ENCODE results near the gene RAB22A. TPM values are rescaled to one million over a fixed set of nuclear protein-coding genes. Genes with fewer than 3 reads are reported as not detected.

RAB22A gene
- total RNA-seq, 1 donor from 2014 or later: 17.7 TPM

GRCh38 chr20:58294497-58295455, 14.7 kb upstream of the RAB22A start:
- Mint-ChIP-seq H3K27me3 (no peaks in the 10 kb centered on the region), H3K4me3 (peak overlapping the region; percentile 21), H3K4me1 (ENCODE audit: unreplicated experiment) (peaks cover 18% of the 10 kb centered on the region), H3K27ac (peak overlapping the region; percentile 21), H3K36me3 (peaks cover 13% of the 10 kb centered on the region), H3K9me3 (peaks cover 8% of the 10 kb centered on the region)
- TF ChIP-seq, protein P1, sequence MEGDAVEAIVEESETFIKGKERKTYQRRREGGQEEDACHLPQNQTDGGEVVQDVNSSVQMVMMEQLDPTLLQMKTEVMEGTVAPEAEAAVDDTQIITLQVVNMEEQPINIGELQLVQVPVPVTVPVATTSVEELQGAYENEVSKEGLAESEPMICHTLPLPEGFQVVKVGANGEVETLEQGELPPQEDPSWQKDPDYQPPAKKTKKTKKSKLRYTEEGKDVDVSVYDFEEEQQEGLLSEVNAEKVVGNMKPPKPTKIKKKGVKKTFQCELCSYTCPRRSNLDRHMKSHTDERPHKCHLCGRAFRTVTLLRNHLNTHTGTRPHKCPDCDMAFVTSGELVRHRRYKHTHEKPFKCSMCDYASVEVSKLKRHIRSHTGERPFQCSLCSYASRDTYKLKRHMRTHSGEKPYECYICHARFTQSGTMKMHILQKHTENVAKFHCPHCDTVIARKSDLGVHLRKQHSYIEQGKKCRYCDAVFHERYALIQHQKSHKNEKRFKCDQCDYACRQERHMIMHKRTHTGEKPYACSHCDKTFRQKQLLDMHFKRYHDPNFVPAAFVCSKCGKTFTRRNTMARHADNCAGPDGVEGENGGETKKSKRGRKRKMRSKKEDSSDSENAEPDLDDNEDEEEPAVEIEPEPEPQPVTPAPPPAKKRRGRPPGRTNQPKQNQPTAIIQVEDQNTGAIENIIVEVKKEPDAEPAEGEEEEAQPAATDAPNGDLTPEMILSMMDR (conservative IDR thresholded peaks at IDR 0.05): no peak
- no peak for DNase-seq (ENCODE audit: extremely low spot score, unreplicated experiment)

- Mint-ChIP-seq H3K36me3 (peaks cover 21% of the 10 kb centered on the region), H3K9me3 (peaks cover 5% of the 10 kb centered on the region), H3K4me3 (no peak overlapping the region), H3K4me1 (ENCODE audit: unreplicated experiment) (peaks cover 18% of the 10 kb centered on the region), H3K27ac (no peak overlapping the region), H3K27me3 (no peaks in the 10 kb centered on the region)
- no peak for DNase-seq (ENCODE audit: extremely low spot score, unreplicated experiment)
- TF ChIP-seq, protein P1 (conservative IDR thresholded peaks at IDR 0.05): no peak
Measured at GRCh38 chr20:58296051-58296837, 13.3 kb upstream of the RAB22A start.

DNA sequence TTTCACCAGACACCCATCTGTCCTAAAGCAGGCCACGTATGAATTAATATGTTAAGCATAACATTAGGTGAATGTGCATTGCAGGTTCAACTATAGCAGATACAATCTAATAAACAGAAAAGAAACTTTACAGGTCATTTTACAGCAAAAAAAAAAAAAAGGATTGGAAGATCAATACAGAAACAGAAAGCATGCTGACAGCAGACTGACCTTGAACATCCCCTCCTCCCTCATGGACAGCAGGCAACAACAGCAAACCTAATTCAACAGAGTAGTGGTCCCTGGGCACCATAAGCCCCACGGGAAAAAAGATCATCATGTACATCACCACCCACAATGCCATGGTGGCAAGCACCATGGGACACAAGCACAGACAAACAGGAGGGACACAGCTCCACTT, 12.1 kb upstream of the RAB22A start:
- DNase-seq (ENCODE audit: extremely low spot score, unreplicated experiment): no peak
- no peak overlapping the region for H3K27ac Mint-ChIP-seq
- no peak overlapping the region for H3K4me3 Mint-ChIP-seq
- H3K27me3 Mint-ChIP-seq: no peaks in the 10 kb centered on the region
- H3K4me1 Mint-ChIP-seq (ENCODE audit: unreplicated experiment): peaks cover 18% of the 10 kb centered on the region
- H3K9me3 Mint-ChIP-seq: no peaks in the 10 kb centered on the region
- TF ChIP-seq, protein P1 (conservative IDR thresholded peaks at IDR 0.05): no peak
- peaks cover 21% of the 10 kb centered on the region for H3K36me3 Mint-ChIP-seq

- Mint-ChIP-seq H3K9me3 (no peaks in the 10 kb centered on the region), H3K4me3 (no peak overlapping the region), H3K4me1 (ENCODE audit: unreplicated experiment) (peaks cover 4% of the 10 kb centered on the region), H3K27me3 (no peaks in the 10 kb centered on the region), H3K36me3 (peaks cover 20% of the 10 kb centered on the region), H3K27ac (no peak overlapping the region)
- DNase-seq (ENCODE audit: extremely low spot score, unreplicated experiment): no peak
- TF ChIP-seq, protein P1 (conservative IDR thresholded peaks at IDR 0.05): no peak
Measured at GRCh38 chr20:58300321-58300720, 9.2 kb upstream of the RAB22A start.

- Mint-ChIP-seq H3K4me1 (ENCODE audit: unreplicated experiment) (no peaks in the 10 kb centered on the region), H3K4me3 (no peak overlapping the region), H3K9me3 (no peaks in the 10 kb centered on the region), H3K27me3 (no peaks in the 10 kb centered on the region), H3K36me3 (peaks cover 15% of the 10 kb centered on the region), H3K27ac (no peak overlapping the region)
- TF ChIP-seq, protein P1 (conservative IDR thresholded peaks at IDR 0.05): no peak
- DNase-seq (ENCODE audit: extremely low spot score, unreplicated experiment): no peak
Measured at GRCh38 chr20:58303547-58303946, 6.0 kb upstream of the RAB22A start.
